ENCODE measurements around the gene SDK1.

DNA sequence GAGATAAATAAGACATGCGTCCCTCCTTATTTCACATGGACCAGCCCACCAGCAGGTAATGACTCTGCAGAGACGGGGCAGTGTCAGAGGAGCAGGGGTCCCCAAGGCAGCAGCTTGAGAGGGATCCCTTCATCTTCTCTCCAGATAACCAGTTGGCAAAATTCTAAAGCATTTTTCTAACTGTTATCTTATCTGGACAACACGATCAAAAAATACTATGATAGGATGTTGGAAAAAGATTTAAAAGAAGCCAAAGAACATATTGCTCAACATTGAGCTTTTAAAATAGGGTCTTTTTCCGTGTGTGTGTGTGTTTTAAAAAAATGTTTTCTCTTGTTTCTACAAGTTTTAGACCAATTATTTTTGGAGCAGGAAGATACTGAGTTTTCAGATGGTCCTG, 641.2 kb downstream of the SDK1 start:
- TF ChIP-seq, protein P1, sequence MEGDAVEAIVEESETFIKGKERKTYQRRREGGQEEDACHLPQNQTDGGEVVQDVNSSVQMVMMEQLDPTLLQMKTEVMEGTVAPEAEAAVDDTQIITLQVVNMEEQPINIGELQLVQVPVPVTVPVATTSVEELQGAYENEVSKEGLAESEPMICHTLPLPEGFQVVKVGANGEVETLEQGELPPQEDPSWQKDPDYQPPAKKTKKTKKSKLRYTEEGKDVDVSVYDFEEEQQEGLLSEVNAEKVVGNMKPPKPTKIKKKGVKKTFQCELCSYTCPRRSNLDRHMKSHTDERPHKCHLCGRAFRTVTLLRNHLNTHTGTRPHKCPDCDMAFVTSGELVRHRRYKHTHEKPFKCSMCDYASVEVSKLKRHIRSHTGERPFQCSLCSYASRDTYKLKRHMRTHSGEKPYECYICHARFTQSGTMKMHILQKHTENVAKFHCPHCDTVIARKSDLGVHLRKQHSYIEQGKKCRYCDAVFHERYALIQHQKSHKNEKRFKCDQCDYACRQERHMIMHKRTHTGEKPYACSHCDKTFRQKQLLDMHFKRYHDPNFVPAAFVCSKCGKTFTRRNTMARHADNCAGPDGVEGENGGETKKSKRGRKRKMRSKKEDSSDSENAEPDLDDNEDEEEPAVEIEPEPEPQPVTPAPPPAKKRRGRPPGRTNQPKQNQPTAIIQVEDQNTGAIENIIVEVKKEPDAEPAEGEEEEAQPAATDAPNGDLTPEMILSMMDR (IDR thresholded peaks at IDR 0.05) = no peak
- no peak for TF ChIP-seq POLR2A (IDR thresholded peaks at IDR 0.05)
